ENCODE results near the gene TTLL12. TPM values are rescaled to one million over a fixed set of nuclear protein-coding genes. Genes with fewer than 3 reads are reported as not detected.

TTLL12 gene
- total RNA-seq, 2 donors from 2014 or later, result 34.3 to 75.0 TPM

DNA sequence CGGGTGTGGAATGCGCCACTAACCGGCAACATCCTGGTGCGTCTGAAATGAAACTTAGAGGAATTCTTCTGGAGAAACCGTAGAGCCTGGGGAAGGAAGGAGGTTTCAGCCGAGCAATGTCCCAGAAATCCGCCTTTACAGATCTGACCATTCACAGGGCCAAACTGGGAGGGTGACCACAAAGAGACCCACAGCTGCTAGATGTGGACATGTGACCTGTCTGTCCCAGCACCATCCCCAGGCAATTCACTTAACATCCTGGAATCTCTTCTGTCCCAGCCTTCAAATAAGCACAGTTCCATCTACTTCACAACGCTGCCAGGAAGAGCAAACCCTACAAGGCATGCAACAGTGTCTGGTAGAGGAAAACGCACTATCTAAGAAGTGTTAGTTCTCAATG is 53.5 kb downstream of the TTLL12 start:
- DNase-seq (ENCODE audit: low spot score in 2 of 2) (no peak), ATAC-seq (no peak)
- H3K36me3 Mint-ChIP-seq, result no peaks in the 10 kb centered on the region
- H3K9me3 Mint-ChIP-seq, result no peaks in the 10 kb centered on the region
- no peak overlapping the region for H3K27ac Mint-ChIP-seq

- H3K27ac Mint-ChIP-seq, result no peak overlapping the region
- H3K36me3 Mint-ChIP-seq, result no peaks in the 10 kb centered on the region
- H3K9me3 Mint-ChIP-seq, result no peaks in the 10 kb centered on the region
- DNase-seq (ENCODE audit: low spot score in 2 of 2), result no peak
- no peak for ATAC-seq
Measured at GRCh38 chr22:43131773-43132501, 55.0 kb downstream of the TTLL12 start.

GRCh38 chr22:43129426-43130425 is 57.2 kb downstream of the TTLL12 start:
- no peaks in the 10 kb centered on the region for H3K36me3 Mint-ChIP-seq
- no peak for ATAC-seq

GRCh38 chr22:43128928-43129424 is 58.0 kb downstream of the TTLL12 start:
- ATAC-seq, result no peak
- Mint-ChIP-seq H3K36me3 (no peaks in the 10 kb centered on the region), H3K9me3 (no peaks in the 10 kb centered on the region), H3K27ac (no peak overlapping the region)
- DNase-seq (ENCODE audit: low spot score in 2 of 2), result no peak

More at GRCh38 chr22:43129426-43130425, 57.2 kb downstream of the TTLL12 start:
- no peak overlapping the region for H3K27ac Mint-ChIP-seq
- H3K9me3 Mint-ChIP-seq, result no peaks in the 10 kb centered on the region
- no peak for DNase-seq (ENCODE audit: low spot score in 2 of 2)

DNA sequence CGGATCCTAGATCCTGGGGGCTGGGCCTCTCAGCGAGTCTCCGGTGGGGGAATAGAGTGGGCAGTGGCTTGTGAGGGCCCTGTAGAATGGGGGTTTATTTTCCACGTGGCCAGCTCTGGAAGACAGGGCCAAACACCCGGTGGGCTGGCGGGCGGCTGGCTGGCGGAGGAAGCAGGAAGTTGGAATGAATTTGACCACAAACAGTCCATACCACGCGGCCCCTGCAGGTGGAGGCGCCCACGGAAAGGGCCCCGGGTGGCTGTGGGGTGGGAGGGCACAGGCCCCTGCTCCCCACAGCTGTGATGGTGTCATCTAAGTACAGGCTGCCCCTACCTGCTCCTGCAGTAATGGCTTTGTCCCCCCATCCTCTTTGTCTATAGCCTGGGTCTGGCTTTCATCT is 58.8 kb downstream of the TTLL12 start:
- no peak for DNase-seq (ENCODE audit: low spot score in 2 of 2)
- H3K27ac Mint-ChIP-seq, result no peak overlapping the region
- no peaks in the 10 kb centered on the region for H3K36me3 Mint-ChIP-seq
- no peak for ATAC-seq
- no peaks in the 10 kb centered on the region for H3K9me3 Mint-ChIP-seq

DNA sequence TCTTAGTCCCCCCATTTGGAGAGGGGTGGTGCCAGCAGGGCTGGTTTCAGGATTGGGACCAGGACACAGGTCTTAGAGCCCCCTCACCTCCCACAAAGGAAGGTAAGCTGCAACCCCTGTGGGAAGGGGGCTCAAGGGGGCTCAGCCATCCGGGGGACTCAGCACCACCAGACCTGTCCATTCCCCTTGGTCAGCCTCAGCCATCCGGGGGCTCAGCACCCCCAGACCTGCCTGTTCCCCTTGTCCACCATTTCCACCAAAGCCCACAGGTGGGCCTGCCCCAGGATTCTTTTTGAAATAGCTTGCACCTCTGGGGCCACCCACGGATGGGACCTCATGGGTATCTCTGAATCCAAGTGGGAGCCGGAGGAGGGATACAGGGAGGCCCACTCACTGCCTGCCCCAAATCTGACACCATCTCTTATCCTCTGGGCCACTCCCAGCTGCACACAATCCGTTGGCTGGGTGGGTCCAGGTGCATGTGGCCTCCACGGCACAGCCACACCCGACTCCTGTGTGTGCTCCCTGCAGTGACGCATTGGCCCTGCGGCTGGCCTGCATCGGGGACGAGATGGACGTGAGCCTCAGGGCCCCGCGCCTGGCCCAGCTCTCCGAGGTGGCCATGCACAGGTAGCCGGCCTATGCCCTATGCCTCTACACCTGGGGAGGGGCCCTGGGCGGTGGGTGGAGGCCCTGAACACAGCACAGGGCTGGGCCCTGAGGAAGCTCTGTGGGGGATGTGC is 59.6 kb downstream of the TTLL12 start:
- ATAC-seq (no peak), DNase-seq (ENCODE audit: low spot score in 2 of 2) (no peak)
- Mint-ChIP-seq H3K27ac (peak overlapping the region in 1 of 2 donors; percentile 6), H3K9me3 (no peaks in the 10 kb centered on the region), H3K36me3 (no peaks in the 10 kb centered on the region)

GRCh38 chr22:43126501-43127165 is 60.3 kb downstream of the TTLL12 start:
- Mint-ChIP-seq H3K36me3 (no peaks in the 10 kb centered on the region), H3K27ac (peak overlapping the region in 1 of 2 donors; percentile 6), H3K9me3 (no peaks in the 10 kb centered on the region)
- ATAC-seq (no peak), DNase-seq (ENCODE audit: low spot score in 2 of 2) (no peak)

- no peak for ATAC-seq
- Mint-ChIP-seq H3K36me3 (no peaks in the 10 kb centered on the region), H3K27ac (no peak overlapping the region), H3K9me3 (no peaks in the 10 kb centered on the region)
- no peak for DNase-seq (ENCODE audit: low spot score in 2 of 2)
Measured at GRCh38 chr22:43118953-43119458, 67.9 kb downstream of the TTLL12 start.

DNA sequence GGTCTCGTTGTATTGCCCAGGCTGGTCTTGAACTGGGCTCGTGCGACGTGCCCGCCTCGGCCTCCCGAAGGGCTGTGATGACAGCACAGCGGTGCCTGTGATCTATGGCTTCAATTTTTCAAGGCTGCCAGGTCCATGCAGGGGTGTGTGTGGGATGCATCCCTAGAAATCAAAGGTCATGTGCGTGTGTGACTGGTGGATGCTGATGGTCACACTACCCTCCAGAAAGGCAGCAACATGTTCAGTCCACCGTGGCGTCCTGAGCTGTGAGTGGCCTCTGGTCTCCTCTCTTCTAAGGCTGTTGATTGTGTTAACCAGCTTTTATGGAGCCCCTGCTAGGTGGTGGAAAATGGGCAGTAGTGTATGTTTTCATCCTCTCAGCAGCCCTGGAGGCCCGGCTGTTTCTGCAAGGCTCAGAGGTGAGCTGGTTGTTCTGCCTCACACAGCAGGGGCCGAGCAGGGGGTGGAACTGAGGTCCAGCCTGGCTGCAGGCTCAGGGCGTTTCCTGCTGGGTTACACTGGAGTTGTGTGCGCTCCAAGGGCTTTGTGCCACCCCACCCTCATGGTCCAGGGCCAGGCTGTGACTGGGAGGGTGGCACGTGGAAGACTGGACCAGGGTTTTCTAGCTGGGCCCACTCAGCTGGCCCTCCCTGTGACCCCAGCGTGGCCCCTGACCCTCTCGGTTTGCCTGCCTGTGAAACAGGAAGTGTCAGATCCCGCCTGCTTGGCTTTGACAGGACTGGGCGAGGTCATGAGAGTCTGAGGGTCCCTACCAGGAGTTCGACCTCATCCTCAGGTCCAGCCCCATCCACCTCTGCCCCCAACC is 68.7 kb downstream of the TTLL12 start:
- Mint-ChIP-seq H3K36me3 (no peaks in the 10 kb centered on the region), H3K27ac (no peak overlapping the region), H3K9me3 (no peaks in the 10 kb centered on the region)
- DNase-seq (ENCODE audit: low spot score in 2 of 2), result no peak
- no peak for ATAC-seq

DNA sequence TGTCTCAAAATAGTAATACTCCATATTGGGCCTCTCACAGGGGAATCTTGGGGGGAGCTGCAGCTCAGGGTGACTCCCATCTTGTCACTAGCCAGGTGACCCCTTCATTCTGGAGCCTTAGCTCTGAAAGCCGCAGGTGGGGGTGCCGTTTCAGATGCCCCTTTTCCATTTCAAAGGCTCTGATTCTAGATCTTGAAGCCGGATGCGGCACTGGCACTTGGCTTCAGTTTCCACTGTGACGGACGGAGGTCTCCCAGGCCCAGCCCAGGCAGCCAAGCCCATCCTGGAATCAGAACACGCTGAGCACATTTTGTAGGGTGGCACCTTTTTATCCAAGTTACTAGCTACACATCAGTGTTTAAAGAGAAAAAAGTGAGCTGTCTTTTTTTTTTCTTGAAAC is 70.0 kb downstream of the TTLL12 start:
- no peak overlapping the region for H3K27ac Mint-ChIP-seq
- ATAC-seq (no peak), DNase-seq (ENCODE audit: low spot score in 2 of 2) (no peak)
- H3K36me3 Mint-ChIP-seq, result no peaks in the 10 kb centered on the region
- no peaks in the 10 kb centered on the region for H3K9me3 Mint-ChIP-seq

Other genes with a start within 250 kb of the TTLL12 start
- gene PACSIN2, start 172.0 kb downstream of the TTLL12 start, total RNA-seq, result 10 to 100 TPM; 25.6 to 28.2 TPM
- gene TTLL1, start 97.7 kb downstream of the TTLL12 start, total RNA-seq, result 1 to 10 TPM; 5.6 to 6.0 TPM
- gene BIK, start 76.4 kb downstream of the TTLL12 start, total RNA-seq, result 1 to 10 TPM in 1 of 2 donors, under 1 TPM in 1; 0.98 to 1.4 TPM
- gene MCAT, start 43.7 kb downstream of the TTLL12 start, total RNA-seq, result 10 to 100 TPM in 1 of 2 donors, 1 to 10 TPM in 1; 6.0 to 19.4 TPM
- 100 to 1,000 TPM; 145 to 159 TPM for gene TSPO, start 35.6 kb downstream of the TTLL12 start, total RNA-seq
- gene SCUBE1, start 156.2 kb upstream of the TTLL12 start, total RNA-seq, result under 1 TPM in 1 of 2 donors, not detected in 1; 0.39 TPM
- not detected for gene MPPED1, start 224.9 kb upstream of the TTLL12 start, total RNA-seq

Data from activated naive CD4-positive, alpha-beta T cell treated with anti-CD3 and anti-CD28 coated beads, Interleukin-2, amount 50 U/mL, for 72 hours (primary cell).